SK-N-SH (cell line): ENCODE measurements around the gene ACP4.

Experiments used
- CTCF ChIP-seq: fragments of 200-600 bp; sonication (generic); IDR thresholded peaks from 2 replicates; pipeline ENCODE4 v1.6.1; 2017; ENCODE audit warnings: antibody characterized with exemption, mild to moderate bottlenecking, moderate library complexity
- EZH2phosphoT487 ChIP-seq: fragments of 200-600 bp; sonication (generic); IDR thresholded peaks from 2 replicates; pipeline ENCODE4 v1.6.1; 2017; ENCODE audit warnings: low read depth, mixed run types, mild to moderate bottlenecking, antibody characterized with exemption, moderate library complexity, borderline replicate concordance
- POLR2AphosphoS5 ChIP-seq: IDR thresholded peaks from 2 replicates; pipeline ENCODE4 v1.6.1; 2012; ENCODE audit warnings: low read depth, low read length
- REST ChIP-seq: IDR thresholded peaks from 2 replicates; pipeline ENCODE4 v1.6.1; 2012; ENCODE audit warnings: mild to moderate bottlenecking, low read depth, low read length, moderate library complexity
- TCF12 ChIP-seq: IDR thresholded peaks from 2 replicates; pipeline ENCODE4 v1.4.0; 2012

DNA sequence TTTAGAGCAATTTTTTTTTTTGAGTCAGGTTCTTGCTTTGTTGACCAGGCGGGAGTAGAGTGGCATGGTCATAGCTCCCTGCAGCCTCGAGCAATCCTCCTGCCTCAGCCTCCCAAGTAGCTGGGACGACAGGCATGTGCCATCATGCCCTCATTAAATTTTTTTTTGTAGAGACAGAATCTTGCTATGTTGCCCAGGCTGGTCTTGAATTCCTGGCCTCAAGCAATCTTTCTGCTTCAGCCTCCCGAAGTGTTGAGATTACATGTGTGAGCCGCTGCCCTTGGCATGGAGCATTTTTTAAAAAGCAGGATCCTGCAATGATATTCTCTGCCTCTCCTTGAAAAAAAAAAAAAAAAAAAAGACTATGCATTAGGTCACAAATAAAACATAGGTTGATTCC is 14.1 kb upstream of the ACP4 start:
- TF ChIP-seq CTCF: no peak
- TF ChIP-seq EZH2phosphoT487: no peak
- TF ChIP-seq TCF12: no peak
- TF ChIP-seq POLR2AphosphoS5: no peak
- no peak for TF ChIP-seq REST
